Endothelial cell of umbilical vein (primary cell): ENCODE results near the gene NUPR1. TPM values are rescaled to one million over a fixed set of nuclear protein-coding genes. Genes with fewer than 3 reads are reported as not detected.

Source experiments
- BruUV-seq: library from RNA; stranded (reverse); fragments of 400-500 nt; replicated peaks from 2 replicates; lab custom pipeline; 2021; lab: Mats Ljungman, UMichigan
- CTCF ChIA-PET: fragments of 300-600, 350-600 bp; sonication (Branson Sonifier 250); formaldehyde crosslinking; loops from one replicate; lab custom pipeline; 2021; ENCODE audit warnings: antibody characterized with exemption, inconsistent platforms; lab: Charles Lee
- POLR2A ChIA-PET: fragments of 300-600, 350-600 bp; sonication (Branson Sonifier 250); formaldehyde crosslinking; loops from one replicate; lab custom pipeline; 2021; ENCODE audit warnings: antibody characterized with exemption, inconsistent platforms; lab: Charles Lee
- DNase-seq: peaks from one replicate; pipeline ENCODE4 v3.0.0-alpha.2; 2011; ENCODE audit warnings: low read depth, low spot score
- FAIRE-seq: peaks from 2 replicates; lab custom pipeline; 2011; peaks lifted over from hg19 to GRCh38; lab: Jason Lieb, UNC
- H2AFZ ChIP-seq: 2 replicates; pipeline ENCODE4 v1.6.0; 2012; ENCODE audit warnings: low read depth, low read length, control low read depth, inconsistent platforms
- H3K27ac ChIP-seq: 2 replicates; pipeline ENCODE4 v1.5.1; 2011; ENCODE audit warnings: low read depth, mild to moderate bottlenecking, control low read depth, low read length, moderate library complexity; ENCODE audit not compliant: insufficient read depth
- H3K27me3 ChIP-seq, 2 experiments: 2 replicates each; pipeline versions ENCODE4 v1.6.0 to v1.6.1; 2011; ENCODE audit warnings: low read length in 2 of 2, mixed read lengths in 1 of 2; ENCODE audit not compliant: control insufficient read depth in 2 of 2, insufficient read depth in 2 of 2
- H3K36me3 ChIP-seq, 2 experiments: 2 replicates in 1 of 2; 3 replicates in 1 of 2; pipeline ENCODE4 v1.5.1; 2011; ENCODE audit warnings: low read length in 2 of 2, mild to moderate bottlenecking in 1 of 2, moderate library complexity in 1 of 2; ENCODE audit not compliant: control insufficient read depth in 2 of 2, insufficient read depth in 2 of 2; ENCODE audit errors: extremely low read depth in 1 of 2
- H3K4me1 ChIP-seq: 3 replicates; pipeline ENCODE4 v1.5.1; 2011; ENCODE audit warnings: mild to moderate bottlenecking, low read length; ENCODE audit not compliant: control insufficient read depth, insufficient read depth; ENCODE audit errors: extremely low read depth
- H3K4me2 ChIP-seq: 2 replicates; pipeline ENCODE4 v1.6.1; 2011; ENCODE audit warnings: low read length, control low read depth, mixed read lengths; ENCODE audit not compliant: insufficient read depth
- H3K4me3 ChIP-seq, 3 experiments: fragments of 200-600 bp in 1 of 3; sonication (generic), shearing (Covaris generic) in 1 of 3; replicated peaks in 1 of 3; 2 replicates each; pipeline ENCODE4 v1.5.1; 2011 to 2016; ENCODE audit warnings: control low read depth in 3 of 3, low read length in 3 of 3, mild to moderate bottlenecking in 2 of 3, inconsistent platforms in 1 of 3, low read depth in 1 of 3, moderate library complexity in 1 of 3; ENCODE audit not compliant: insufficient read depth in 1 of 3
- H3K79me2 ChIP-seq: 2 replicates; pipeline ENCODE4 v1.6.0; 2012; ENCODE audit warnings: low read length, inconsistent platforms; ENCODE audit not compliant: control insufficient read depth, insufficient read depth
- H3K9ac ChIP-seq: replicated peaks from 2 replicates; pipeline ENCODE3; 2011; ENCODE audit warnings: low read length, control low read depth; ENCODE audit not compliant: insufficient read depth; ENCODE audit errors: extremely low read depth
- H3K9me1 ChIP-seq: replicated peaks from 3 replicates; pipeline ENCODE4 v1.6.0; 2011; ENCODE audit warnings: mild to moderate bottlenecking, low read length; ENCODE audit not compliant: control insufficient read depth, insufficient read depth; ENCODE audit errors: extremely low read depth
- H3K9me3 ChIP-seq: replicated peaks from 2 replicates; pipeline ENCODE4 v1.5.1; 2012; ENCODE audit warnings: low read length, inconsistent platforms; ENCODE audit not compliant: control insufficient read depth, insufficient read depth
- H4K20me1 ChIP-seq: replicated peaks from 2 replicates; pipeline ENCODE3; 2011; ENCODE audit warnings: mild to moderate bottlenecking, low read length; ENCODE audit not compliant: control insufficient read depth, insufficient read depth; ENCODE audit errors: extremely low read depth
- EZH2 ChIP-seq: IDR thresholded peaks from 2 replicates; pipeline ENCODE4 v1.6.1; 2012; ENCODE audit warnings: borderline replicate concordance, low read depth, mild to moderate bottlenecking, moderate library complexity, low read length, inconsistent platforms; ENCODE audit not compliant: severe bottlenecking
- FOS ChIP-seq: IDR thresholded peaks from 2 replicates; pipeline ENCODE4 v1.6.1; 2011; ENCODE audit warnings: mild to moderate bottlenecking, low read length, moderate library complexity, borderline replicate concordance; ENCODE audit not compliant: insufficient read depth
- GATA2 ChIP-seq: IDR thresholded peaks from 2 replicates; pipeline ENCODE4 v1.7.0; 2011; ENCODE audit warnings: low read depth, mild to moderate bottlenecking, moderate library complexity, mixed read lengths, low read length; ENCODE audit not compliant: insufficient read length, insufficient read depth
- JUN ChIP-seq: IDR thresholded peaks from 2 replicates; pipeline ENCODE4 v1.6.1; 2011; ENCODE audit warnings: borderline replicate concordance, low read depth; ENCODE audit not compliant: insufficient read length, insufficient read depth
- MYC ChIP-seq: IDR thresholded peaks from one replicate; pipeline ENCODE4 v1.6.1; 2011; ENCODE audit warnings: mild to moderate bottlenecking, low read depth, low read length
- POLR2A ChIP-seq: IDR thresholded peaks from 2 replicates; pipeline ENCODE4 v1.6.1; 2012; ENCODE audit warnings: low read depth, mild to moderate bottlenecking, control low read depth, low read length
- POLR2AphosphoS5 ChIP-seq: IDR thresholded peaks from 2 replicates; pipeline ENCODE4 v1.6.1; 2012; ENCODE audit warnings: low read depth, mild to moderate bottlenecking, control low read depth, low read length, moderate library complexity; ENCODE audit not compliant: insufficient read depth
- dilution Hi-C: fragments of 300-500 bp; cut with MboI; formaldehyde crosslinking; loops from one replicate; pipeline ENCODE4 v1.15.0; 2019; ENCODE audit warnings: low sequenced_read_pairs; ENCODE audit not compliant: extremely low pct_ligation_motif_present
- intact Hi-C: fragments of 100-400 bp; cut with micrococcal nuclease; formaldehyde crosslinking; loops from one replicate; pipeline ENCODE4 v1.10.0; 2022
- polyA plus RNA-seq, 4 experiments: library from polyadenylated mRNA; depleted of rRNA in 3 of 4; stranded (reverse) in 3 of 4; unstranded in 1 of 4; fragments of >200 nt; gene quantifications; 2 replicates each; pipeline versions ENCODE4 v1.2.1 to v1.2.3, GENCODE V29; 2011 to 2012; ENCODE audit warnings: missing spikeins in 1 of 4
- total RNA-seq: library from RNA; stranded (reverse); gene quantifications from 2 replicates; pipeline ENCODE4 v1.2.3, GENCODE V29; 2021
- TF ChIP-seq, protein P1 (sequence below): IDR thresholded peaks from 2 replicates; pipeline ENCODE4 v1.6.1; 2011; ENCODE audit not compliant: insufficient read depth, insufficient read length
- TF ChIP-seq, protein P2 (sequence below), 2 donors: IDR thresholded peaks; 1 replicate in 1 of 2; 2 replicates in 1 of 2; pipeline ENCODE4 v1.5.1; 2011; ENCODE audit warnings: low read length in 2 of 2, mild to moderate bottlenecking in 2 of 2, moderate library complexity in 2 of 2, control low read depth in 1 of 2, inconsistent platforms in 1 of 2, low read depth in 1 of 2; ENCODE audit not compliant: insufficient read depth in 1 of 2; ENCODE audit errors: extremely low read depth in 1 of 2

The NUPR1 gene
- total and polyA plus RNA-seq, 2 donors (not counting 3 experiments of a cell fraction or from before 2014, with no cell fraction given), result 1.8 to 4.9 TPM

DNA sequence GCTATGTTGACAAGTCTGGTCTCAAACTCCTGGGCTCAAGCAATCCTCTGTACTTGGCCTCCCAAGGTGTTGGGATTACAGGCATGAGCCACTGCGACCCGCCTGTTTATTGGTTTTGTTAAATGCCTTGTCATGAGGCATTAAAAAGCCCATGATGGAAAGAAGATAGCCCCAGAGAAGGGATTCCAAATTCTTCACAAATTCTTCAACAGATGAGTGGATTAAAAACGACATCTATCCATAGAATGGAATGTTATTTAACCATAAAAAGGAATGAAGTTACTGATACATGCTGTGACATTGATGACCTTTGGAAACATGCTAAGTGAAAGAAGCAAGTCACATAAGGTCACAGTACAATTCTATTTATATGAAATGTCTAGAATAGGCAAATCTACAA lies 19.7 kb upstream of the NUPR1 start:
- ChIA-PET CTCF (no interaction called here), POLR2A (no interaction called here)
- no TSS peak for BruUV-seq
- H3K4me2 ChIP-seq, result no peak overlapping the region
- H3K9me1 ChIP-seq, result no peaks in the 10 kb centered on the region
- H3K27me3 ChIP-seq, result no peaks in the 10 kb centered on the region
- dilution Hi-C loops, result no loop called here
- H3K4me1 ChIP-seq, result peaks cover 11% of the 10 kb centered on the region
- H3K27ac ChIP-seq, result no peak overlapping the region
- H3K9me3 ChIP-seq, result no peaks in the 10 kb centered on the region
- H3K36me3 ChIP-seq, result no peaks in the 10 kb centered on the region
- no peaks in the 10 kb centered on the region for H4K20me1 ChIP-seq
- no peak for TF ChIP-seq MYC
- TF ChIP-seq EZH2, result no peak
- TF ChIP-seq, protein P1, sequence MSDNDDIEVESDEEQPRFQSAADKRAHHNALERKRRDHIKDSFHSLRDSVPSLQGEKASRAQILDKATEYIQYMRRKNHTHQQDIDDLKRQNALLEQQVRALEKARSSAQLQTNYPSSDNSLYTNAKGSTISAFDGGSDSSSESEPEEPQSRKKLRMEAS, result no peak
- no peak for TF ChIP-seq POLR2A
- TF ChIP-seq FOS, result no peak
- TF ChIP-seq JUN, result no peak
- no peak for TF ChIP-seq POLR2AphosphoS5
- no peak for TF ChIP-seq GATA2
- TF ChIP-seq, protein P2, sequence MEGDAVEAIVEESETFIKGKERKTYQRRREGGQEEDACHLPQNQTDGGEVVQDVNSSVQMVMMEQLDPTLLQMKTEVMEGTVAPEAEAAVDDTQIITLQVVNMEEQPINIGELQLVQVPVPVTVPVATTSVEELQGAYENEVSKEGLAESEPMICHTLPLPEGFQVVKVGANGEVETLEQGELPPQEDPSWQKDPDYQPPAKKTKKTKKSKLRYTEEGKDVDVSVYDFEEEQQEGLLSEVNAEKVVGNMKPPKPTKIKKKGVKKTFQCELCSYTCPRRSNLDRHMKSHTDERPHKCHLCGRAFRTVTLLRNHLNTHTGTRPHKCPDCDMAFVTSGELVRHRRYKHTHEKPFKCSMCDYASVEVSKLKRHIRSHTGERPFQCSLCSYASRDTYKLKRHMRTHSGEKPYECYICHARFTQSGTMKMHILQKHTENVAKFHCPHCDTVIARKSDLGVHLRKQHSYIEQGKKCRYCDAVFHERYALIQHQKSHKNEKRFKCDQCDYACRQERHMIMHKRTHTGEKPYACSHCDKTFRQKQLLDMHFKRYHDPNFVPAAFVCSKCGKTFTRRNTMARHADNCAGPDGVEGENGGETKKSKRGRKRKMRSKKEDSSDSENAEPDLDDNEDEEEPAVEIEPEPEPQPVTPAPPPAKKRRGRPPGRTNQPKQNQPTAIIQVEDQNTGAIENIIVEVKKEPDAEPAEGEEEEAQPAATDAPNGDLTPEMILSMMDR (IDR thresholded peaks at IDR 0.05; ENCODE audit: extremely low read depth in 1 of 2, insufficient read depth in 1 of 2, low read depth in 1 of 2, low read length in 2 of 2), result no peak
- no peak for DNase-seq
- no peak for FAIRE-seq
- H2AFZ ChIP-seq, result no peak overlapping the region
- no peak overlapping the region for H3K4me3 ChIP-seq
- no peaks in the 10 kb centered on the region for H3K79me2 ChIP-seq
- H3K9ac ChIP-seq, result no peak overlapping the region
- intact Hi-C loops, result no loop called here
